ENCODE measurements around the gene SLC7A6.

DNA sequence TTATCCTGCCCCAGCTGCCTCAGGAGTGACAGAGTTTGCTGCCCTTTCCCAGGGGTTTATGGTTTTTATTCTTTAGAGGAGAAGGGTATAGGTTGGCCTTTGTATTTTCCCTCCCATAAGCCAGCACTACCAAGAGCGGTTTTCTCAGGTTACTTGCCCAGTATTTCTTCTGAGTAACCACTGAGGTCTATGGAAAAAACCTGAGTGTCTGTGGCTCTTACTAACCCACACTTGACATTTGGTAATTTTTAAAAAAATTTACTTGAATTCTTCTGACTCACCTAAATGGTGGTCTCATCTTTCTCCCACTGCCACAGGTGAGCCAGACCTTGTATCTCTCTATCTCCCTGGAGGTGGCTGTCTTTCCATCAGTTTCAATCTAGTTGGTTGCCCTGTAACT, 6.0 kb downstream of the SLC7A6 start:
- TF ChIP-seq POLR2AphosphoS5 (IDR thresholded peaks at IDR 0.05) = no peak
- TF ChIP-seq, protein P1, sequence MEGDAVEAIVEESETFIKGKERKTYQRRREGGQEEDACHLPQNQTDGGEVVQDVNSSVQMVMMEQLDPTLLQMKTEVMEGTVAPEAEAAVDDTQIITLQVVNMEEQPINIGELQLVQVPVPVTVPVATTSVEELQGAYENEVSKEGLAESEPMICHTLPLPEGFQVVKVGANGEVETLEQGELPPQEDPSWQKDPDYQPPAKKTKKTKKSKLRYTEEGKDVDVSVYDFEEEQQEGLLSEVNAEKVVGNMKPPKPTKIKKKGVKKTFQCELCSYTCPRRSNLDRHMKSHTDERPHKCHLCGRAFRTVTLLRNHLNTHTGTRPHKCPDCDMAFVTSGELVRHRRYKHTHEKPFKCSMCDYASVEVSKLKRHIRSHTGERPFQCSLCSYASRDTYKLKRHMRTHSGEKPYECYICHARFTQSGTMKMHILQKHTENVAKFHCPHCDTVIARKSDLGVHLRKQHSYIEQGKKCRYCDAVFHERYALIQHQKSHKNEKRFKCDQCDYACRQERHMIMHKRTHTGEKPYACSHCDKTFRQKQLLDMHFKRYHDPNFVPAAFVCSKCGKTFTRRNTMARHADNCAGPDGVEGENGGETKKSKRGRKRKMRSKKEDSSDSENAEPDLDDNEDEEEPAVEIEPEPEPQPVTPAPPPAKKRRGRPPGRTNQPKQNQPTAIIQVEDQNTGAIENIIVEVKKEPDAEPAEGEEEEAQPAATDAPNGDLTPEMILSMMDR (IDR thresholded peaks at IDR 0.05) = no peak
